H1 (cell line): ENCODE data around the gene NRXN2. TPM values are rescaled to one million over a fixed set of nuclear protein-coding genes. Genes with fewer than 3 reads are reported as not detected.

Experiments
- CTCF ChIA-PET: fragments of 300-600 bp; sonication (Branson Sonifier 250); formaldehyde crosslinking; loops from one replicate; lab custom pipeline; 2021; ENCODE audit not compliant: partially characterized antibody; lab: Charles Lee
- POLR2A ChIA-PET: fragments of 300-600 bp; sonication (Branson Sonifier 250); formaldehyde crosslinking; loops from one replicate; lab custom pipeline; 2021; ENCODE audit warnings: inconsistent platforms; ENCODE audit not compliant: partially characterized antibody; lab: Charles Lee
- DNase-seq, 2 experiments: peaks; one replicate each; pipeline versions ENCODE4 v3.0.0 to v3.0.0-alpha.2; 2010 to 2022; ENCODE audit warnings: low spot score in 2 of 2, low read depth in 1 of 2, mixed read lengths in 1 of 2
- FAIRE-seq: peaks from 2 replicates; lab custom pipeline; 2011; peaks lifted over from hg19 to GRCh38; lab: Jason Lieb, UNC
- H2AFZ ChIP-seq: 2 replicates; pipeline ENCODE4 v1.8.1; 2012; ENCODE audit warnings: low read length, inconsistent platforms
- H2AK5ac ChIP-seq: 2 replicates; pipeline ENCODE4 v1.6.1; 2013; ENCODE audit warnings: low read depth, low read length
- H2BK120ac ChIP-seq: replicated peaks from 2 replicates; pipeline ENCODE3; 2013; ENCODE audit warnings: low read depth, low read length, inconsistent platforms
- H2BK12ac ChIP-seq: 2 replicates; pipeline ENCODE4 v1.6.1; 2013; ENCODE audit warnings: low read depth, low read length
- H2BK15ac ChIP-seq: 2 replicates; pipeline ENCODE4 v1.6.1; 2013; ENCODE audit warnings: low read length
- H2BK20ac ChIP-seq: 2 replicates; pipeline ENCODE4 v1.6.1; 2013; ENCODE audit warnings: low read length
- H2BK5ac ChIP-seq: 2 replicates; pipeline ENCODE4 v1.6.1; 2013; ENCODE audit warnings: low read depth, low read length
- H3K14ac ChIP-seq: 2 replicates; pipeline ENCODE4 v1.6.1; 2013; ENCODE audit warnings: inconsistent platforms; ENCODE audit not compliant: insufficient read length
- H3K18ac ChIP-seq: 2 replicates; pipeline ENCODE4 v1.6.1; 2013; ENCODE audit warnings: low read length; ENCODE audit errors: extremely low read depth
- H3K23ac ChIP-seq: 2 replicates; pipeline ENCODE4 v1.6.1; 2013; ENCODE audit warnings: inconsistent platforms; ENCODE audit not compliant: insufficient read length
- H3K23me2 ChIP-seq: 2 replicates; pipeline ENCODE4 v1.6.1; 2013; ENCODE audit warnings: low read depth, low read length
- H3K27ac ChIP-seq: 2 replicates; pipeline ENCODE4 v1.6.1; 2011; ENCODE audit warnings: low read depth, low read length, inconsistent platforms
- H3K27me3 ChIP-seq, 4 experiments: replicated peaks in 1 of 4; 1 replicate in 1 of 4; 2 replicates in 3 of 4; pipeline versions ENCODE4 v1.6.1 to v1.8.1; 2011 to 2013; ENCODE audit warnings: low read length in 3 of 4, mild to moderate bottlenecking in 3 of 4, inconsistent platforms in 2 of 4, mixed read lengths in 2 of 4, moderate library complexity in 1 of 4; ENCODE audit not compliant: control insufficient read depth in 3 of 4, insufficient read depth in 3 of 4; ENCODE audit errors: extremely low read depth in 1 of 4
- H3K36me3 ChIP-seq, 4 experiments: 2 replicates each; pipeline versions ENCODE4 v1.6.1 to v1.8.1; 2011 to 2013; ENCODE audit warnings: mild to moderate bottlenecking in 4 of 4, low read length in 3 of 4, moderate library complexity in 2 of 4, control low read depth in 1 of 4, inconsistent platforms in 1 of 4; ENCODE audit not compliant: insufficient read depth in 4 of 4, control insufficient read depth in 2 of 4
- H3K4ac ChIP-seq: replicated peaks from 2 replicates; pipeline ENCODE3; 2013; ENCODE audit warnings: low read length, low read depth, mixed read lengths, inconsistent platforms; ENCODE audit not compliant: insufficient read length
- H3K4me1 ChIP-seq, 4 experiments: replicated peaks in 1 of 4; 1 replicate in 1 of 4; 2 replicates in 3 of 4; pipeline versions ENCODE4 v1.6.1 to v1.8.1; 2011 to 2013; ENCODE audit warnings: low read length in 3 of 4, inconsistent platforms in 2 of 4, mixed read lengths in 1 of 4; ENCODE audit not compliant: insufficient read depth in 4 of 4, control insufficient read depth in 3 of 4
- H3K4me2 ChIP-seq, 2 experiments: 2 replicates each; pipeline versions ENCODE4 v1.6.1 to v1.8.1; 2011 to 2013; ENCODE audit warnings: low read depth in 2 of 2, low read length in 2 of 2, control low read depth in 1 of 2, inconsistent platforms in 1 of 2, mild to moderate bottlenecking in 1 of 2; ENCODE audit not compliant: insufficient read depth in 1 of 2
- H3K4me3 ChIP-seq, 4 experiments: fragments of 200-600, 300-600 bp in 1 of 4; sonication (generic), shearing (Covaris generic), sonication (Bioruptor Twin) in 1 of 4; 2 replicates each; pipeline versions ENCODE4 v1.5.1 to v1.8.1; 2011 to 2016; ENCODE audit warnings: low read length in 4 of 4, low read depth in 3 of 4, control low read depth in 2 of 4, inconsistent platforms in 2 of 4, mild to moderate bottlenecking in 2 of 4, mixed read lengths in 1 of 4, moderate library complexity in 1 of 4; ENCODE audit not compliant: insufficient read depth in 2 of 4; ENCODE audit errors: extremely low read depth in 1 of 4
- H3K56ac ChIP-seq: replicated peaks from 2 replicates; pipeline ENCODE3; 2013; ENCODE audit warnings: low read depth, mild to moderate bottlenecking, mixed read lengths, low read length, inconsistent platforms; ENCODE audit not compliant: insufficient read length
- H3K79me1 ChIP-seq: 2 replicates; pipeline ENCODE4 v1.6.1; 2013; ENCODE audit warnings: low read depth, low read length, control low read depth
- H3K79me2 ChIP-seq, 2 experiments: 2 replicates each; pipeline versions ENCODE4 v1.6.1 to v1.8.1; 2012 to 2013; ENCODE audit warnings: low read length in 2 of 2, mild to moderate bottlenecking in 2 of 2, inconsistent platforms in 1 of 2; ENCODE audit not compliant: insufficient read depth in 2 of 2, control insufficient read depth in 1 of 2
- H3K9ac ChIP-seq, 4 experiments: replicated peaks in 1 of 4; 1 replicate in 1 of 4; 2 replicates in 3 of 4; pipeline versions ENCODE4 v1.6.1 to v1.8.1; 2011 to 2013; ENCODE audit warnings: low read depth in 3 of 4, low read length in 3 of 4, control low read depth in 2 of 4, mild to moderate bottlenecking in 2 of 4, moderate library complexity in 2 of 4, inconsistent platforms in 1 of 4; ENCODE audit errors: extremely low read depth in 1 of 4
- H3K9me3 ChIP-seq, 2 experiments: 2 replicates each; pipeline versions ENCODE4 v1.6.1 to v1.8.1; 2012 to 2013; ENCODE audit warnings: mild to moderate bottlenecking in 2 of 2, moderate library complexity in 2 of 2, control low read depth in 1 of 2, inconsistent platforms in 1 of 2, low read depth in 1 of 2, low read length in 1 of 2, mixed read lengths in 1 of 2; ENCODE audit not compliant: insufficient read depth in 2 of 2
- H4K20me1 ChIP-seq, 2 experiments: replicated peaks in 1 of 2; 2 replicates each; pipeline versions ENCODE3 to v1.8.1; 2011 to 2013; ENCODE audit warnings: inconsistent platforms in 2 of 2, low read length in 2 of 2, mild to moderate bottlenecking in 1 of 2; ENCODE audit not compliant: insufficient read depth in 2 of 2, control insufficient read depth in 1 of 2
- H4K5ac ChIP-seq: 2 replicates; pipeline ENCODE4 v1.6.1; 2013; ENCODE audit warnings: low read length, low read depth, mixed read lengths, inconsistent platforms; ENCODE audit not compliant: insufficient read length
- H4K8ac ChIP-seq: 2 replicates; pipeline ENCODE4 v1.8.0; 2013; ENCODE audit warnings: mild to moderate bottlenecking, moderate library complexity, low read length, inconsistent platforms; ENCODE audit not compliant: insufficient read depth; ENCODE audit errors: extremely low read depth
- H4K91ac ChIP-seq: replicated peaks from 2 replicates; pipeline ENCODE3; 2013; ENCODE audit warnings: low read length, mixed read lengths, inconsistent platforms; ENCODE audit not compliant: insufficient read length
- CEBPB ChIP-seq: IDR thresholded peaks from 2 replicates; pipeline ENCODE4 v1.6.1; 2012; ENCODE audit warnings: low read depth, low read length
- CTCF ChIP-seq, 3 experiments: IDR thresholded peaks; 1 replicate in 2 of 3; 2 replicates in 1 of 3; pipeline versions ENCODE4 v1.5.1 to v1.6.1; 2011; ENCODE audit warnings: low read length in 3 of 3, mild to moderate bottlenecking in 3 of 3, inconsistent platforms in 2 of 3, low read depth in 1 of 3, moderate library complexity in 1 of 3; ENCODE audit not compliant: insufficient read depth in 1 of 3; ENCODE audit errors: control extremely low read depth in 1 of 3
- FOSL1 ChIP-seq: IDR thresholded peaks from 2 replicates; pipeline ENCODE4 v1.6.1; 2011; ENCODE audit warnings: mild to moderate bottlenecking, low read depth, low read length, moderate library complexity; ENCODE audit not compliant: insufficient read depth
- GABPA ChIP-seq: IDR thresholded peaks from 2 replicates; pipeline ENCODE4 v1.6.1; 2011; ENCODE audit warnings: mild to moderate bottlenecking, low read length, moderate library complexity, borderline replicate concordance; ENCODE audit not compliant: insufficient read depth
- NRF1 ChIP-seq: IDR thresholded peaks from 2 replicates; pipeline ENCODE4 v1.6.1; 2011; ENCODE audit warnings: mild to moderate bottlenecking, low read depth, low read length, improper control_type of control experiment
- SAP30 ChIP-seq: fragments of 300-600 bp; sonication (generic); IDR thresholded peaks from 2 replicates; pipeline ENCODE4 v1.7.1; 2012; ENCODE audit warnings: low read length, moderate library complexity, mild to moderate bottlenecking, inconsistent platforms; ENCODE audit not compliant: insufficient read depth, insufficient replicate concordance
- SUZ12 ChIP-seq: fragments of 200-600 bp; sonication (generic); IDR thresholded peaks from 2 replicates; pipeline ENCODE4 v1.6.1; 2012; ENCODE audit warnings: mild to moderate bottlenecking, inconsistent platforms, low read length, moderate library complexity, mixed read lengths
- TAF1 ChIP-seq: IDR thresholded peaks from 2 replicates; pipeline ENCODE4 v1.6.1; 2011; ENCODE audit warnings: mild to moderate bottlenecking, low read depth, low read length
- WGBS, 2 experiments: shearing (Covaris generic) in 1 of 2; methylation state at CpG; one replicate each; pipeline versions ENCODE4 v1.1.6 to v1.1.7; 2013 to 2015; ENCODE audit warnings: low lambda C conversion rate in 2 of 2, mixed read lengths in 2 of 2, inconsistent platforms in 1 of 2, low coverage in 1 of 2, missing lambda C conversion rate in 1 of 2; ENCODE audit not compliant: insufficient replicate concordance in 2 of 2, insufficient coverage in 1 of 2, insufficient read length in 1 of 2; ENCODE audit errors: extremely low coverage in 1 of 2, missing lambda C conversion rate in 1 of 2; 5-methylcytosine and 5-hydroxymethylcytosine counted together
- polyA plus RNA-seq, 7 experiments: library from polyadenylated mRNA; depleted of rRNA in 3 of 7; stranded (reverse) in 5 of 7; unstranded in 2 of 7; fragments of >200 nt in 5 of 7; fragments of 200-250 nt in 2 of 7; gene quantifications; 1 replicate in 5 of 7; 2 replicates in 1 of 7; 4 replicates in 1 of 7; pipeline versions ENCODE4 v1.2.1 to v1.2.3, GENCODE V29; 2011 to 2013; ENCODE audit warnings: missing spikeins in 2 of 7, mixed read lengths in 2 of 7
- total RNA-seq: library from RNA; stranded (reverse); fragmentation: NEBNext Ultra II Directional; extraction: Animal tissue kit (Norgen Biotek cat#: 25700); gene quantifications from 2 replicates; pipeline ENCODE4 v1.2.1, GENCODE V29; 2021

Gene NRXN2
- total and polyA plus RNA-seq, 2 of the 8 experiments (the other 6 are each of a cell fraction or from before 2014, with no cell fraction given): 1.3 to 11.5 TPM

DNA sequence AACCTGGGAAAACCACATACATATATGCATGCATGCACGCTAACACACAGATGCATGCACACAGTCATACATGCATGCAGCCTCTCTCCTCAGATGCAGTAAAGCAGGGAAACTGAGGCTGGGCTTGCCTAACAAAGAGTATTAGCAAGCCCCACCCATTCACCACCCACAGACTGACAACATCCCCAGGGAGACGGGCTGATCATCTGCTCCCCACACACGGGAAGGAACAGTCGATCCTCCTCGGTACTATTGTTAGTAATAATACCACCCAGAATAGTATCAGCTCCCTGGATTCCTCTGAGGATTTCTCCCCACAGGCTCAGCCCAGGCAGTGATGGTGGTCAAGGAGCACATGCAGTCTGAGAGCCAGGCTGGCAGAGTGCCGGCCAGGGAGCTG, 90.8 kb downstream of the NRXN2 start:
- Histone ChIP-seq H4K5ac (no peak overlapping the region), H3K27ac (no peak overlapping the region), H3K9ac (no peak overlapping the region), H2BK5ac (no peak overlapping the region), H3K4ac (no peak overlapping the region), H2AFZ (no peak overlapping the region), H3K4me1 (peaks cover 0 to 16% (median 10%) of the 10 kb centered on the region in 4 experiments; a peak in 6 of 7 replicates), H4K91ac (no peak overlapping the region), H3K36me3 (no peaks in the 10 kb centered on the region), H3K4me2 (no peak overlapping the region), H2BK20ac (no peak overlapping the region), H3K9me3 (peaks cover 0 to 4% of the 10 kb centered on the region in 2 experiments; a peak in 1 of 4 replicates), H3K79me2 (no peaks in the 10 kb centered on the region), H3K18ac (no peak overlapping the region), H3K23me2 (0 out of 2 replicates have a peak, but pooled peaks cover 3% of the 10 kb centered on the region), H3K4me3 (no peak overlapping the region), H3K79me1 (no peaks in the 10 kb centered on the region), H2BK120ac (no peak overlapping the region), H3K14ac (no peak overlapping the region), H4K8ac (no peak overlapping the region), H3K23ac (no peak overlapping the region), H2BK12ac (no peak overlapping the region), H3K27me3 (peaks cover 0 to 23% (median 12%) of the 10 kb centered on the region in 4 experiments; a peak in 5 of 7 replicates), H2BK15ac (no peak overlapping the region), H4K20me1 (peaks cover 0 to 7% of the 10 kb centered on the region in 2 experiments), H2AK5ac (no peak overlapping the region), H3K56ac (no peak overlapping the region)
- no peak for DNase-seq
- CTCF ChIA-PET: interaction anchor here (1.3 to 12.7 kb wide), 6 partner anchors 10 to 183 kb away, joined by 3 to 188 read pairs (median 10); no protein-coding TSS in a partner anchor
- WGBS, 2 experiments: 94% methylated on average over 6 of the region's 6 CpGs; no CpG with 5 or more reads in 1 of the 2 experiments
- POLR2A ChIA-PET: interaction anchor here (1.2 to 1.9 kb wide), 2 partner anchors 10 to 12 kb away, joined by 4 to 5 read pairs; no protein-coding TSS in a partner anchor
- FAIRE-seq: no peak
- no peak for TF ChIP-seq SUZ12
- TF ChIP-seq CTCF (IDR thresholded peaks at IDR 0.05; ENCODE audit: control extremely low read depth in 1 of 3, insufficient read depth in 1 of 3, low read depth in 1 of 3, low read length in 3 of 3): no peak
- no peak for TF ChIP-seq TAF1
- TF ChIP-seq CEBPB: no peak
- TF ChIP-seq SAP30: no peak
- TF ChIP-seq FOSL1: no peak
- no peak for TF ChIP-seq NRF1
- TF ChIP-seq GABPA: no peak
